ENCODE results near the gene SNRPE. TPM values are rescaled to one million over a fixed set of nuclear protein-coding genes. Genes with fewer than 3 reads are reported as not detected.
A peak's percentile ranks its signal among the peaks of the same experiment; 100 is the strongest.
"Not testable (repeated sequence)": the region's sequence is repeated elsewhere in the genome, so short reads cannot be mapped to it uniquely, and the experiment has no call there.

Gene SNRPE
- total RNA-seq: 10 to 100 TPM; 49.3 to 99.6 TPM
- polyA plus RNA-seq (ENCODE audit: insufficient read length in 2 of 2): 100 to 1,000 TPM; 132 to 141 TPM
- long read RNA-seq, donor 1, transcript SNRPE-206 (4 exons, 967 nt): minor isoform, 8 of 127 reads
- long read RNA-seq, donor 1, transcript SNRPE-202 (5 exons, 942 nt): major isoform, 104 of 127 reads
- long read RNA-seq, donor 1, transcript SNRPE-201 (3 exons, 355 nt): minor isoform, 5 of 127 reads
- long read RNA-seq, donor 1, partial matches to known transcripts: 0 of 127 reads
- long read RNA-seq, donor 1, other reads (novel, unspliced or antisense): 7 of 127 reads
- long read RNA-seq, donor 2, transcript SNRPE-202 (5 exons, 942 nt): major isoform, 47 of 55 reads
- long read RNA-seq, donor 2, partial matches to known transcripts: 0 of 55 reads
- long read RNA-seq, donor 2, other reads (novel, unspliced or antisense): 5 of 55 reads
- long read RNA-seq, donor 3, transcript SNRPE-202 (5 exons, 942 nt): major isoform, 67 of 74 reads
- long read RNA-seq, donor 3, partial matches to known transcripts: 0 of 74 reads
- long read RNA-seq, donor 3, other reads (novel, unspliced or antisense): 0 of 74 reads
- long read RNA-seq, donor 4, transcript SNRPE-205 (5 exons, 532 nt): minor isoform, 15 of 494 reads
- long read RNA-seq, donor 4, transcript SNRPE-201 (3 exons, 355 nt): minor isoform, 7 of 494 reads
- long read RNA-seq, donor 4, transcript SNRPE-206 (4 exons, 967 nt): minor isoform, 10 of 494 reads
- long read RNA-seq, donor 4, transcript SNRPE-202 (5 exons, 942 nt): major isoform, 428 of 494 reads
- long read RNA-seq, donor 4, partial matches to known transcripts: 5 of 494 reads
- long read RNA-seq, donor 4, other reads (novel, unspliced or antisense): 27 of 494 reads

GRCh38 chr1:203861379-203862184, at the start of gene SNRPE:
TSS of gene SNRPE (plus strand) at chr1:203861599. CDS start at chr1:203861660, 61 bp downstream.
- Histone ChIP-seq H3K27ac (ENCODE audit: low read depth, low read length) (peak within 1 kb of the TSS; percentile 69), H3K4me1 (ENCODE audit: control insufficient read depth, insufficient read depth, low read length) (peaks cover 12% of the 10 kb centered on the region), H3K9me3 (ENCODE audit: control insufficient read depth, insufficient read depth, low read length) (no peaks in the 10 kb centered on the region), H3K27me3 (ENCODE audit: control insufficient read depth, insufficient read depth, low read length) (no peaks in the 10 kb centered on the region), H3K36me3 (ENCODE audit: control insufficient read depth, insufficient read depth, low read length) (peaks cover 18% of the 10 kb centered on the region), H3K4me3 (ENCODE audit: low read depth, low read length) (peak within 1 kb of the TSS; percentile 97)
- under 1% methylated on average over 48 of the region's 48 CpGs for WGBS (ENCODE audit: insufficient coverage)
- DNase-seq (ENCODE audit: low read depth in 4 of 6, low spot score in 6 of 6): peak; percentile 90 to 99 (median 98)

GRCh38 chr1:203813581-203814341, 47.6 kb upstream of the SNRPE start:
- Histone ChIP-seq H3K9me3 (ENCODE audit: control insufficient read depth, insufficient read depth, low read length) (no peaks in the 10 kb centered on the region), H3K36me3 (ENCODE audit: control insufficient read depth, insufficient read depth, low read length) (peaks cover 28% of the 10 kb centered on the region), H3K4me3 (ENCODE audit: low read depth, low read length) (no peak overlapping the region), H3K27ac (ENCODE audit: low read depth, low read length) (no peak overlapping the region), H3K4me1 (ENCODE audit: control insufficient read depth, insufficient read depth, low read length) (no peaks in the 10 kb centered on the region), H3K27me3 (ENCODE audit: control insufficient read depth, insufficient read depth, low read length) (no peaks in the 10 kb centered on the region)
- WGBS (ENCODE audit: insufficient coverage): no CpG with 5 or more reads among the region's 2 CpGs
- no peak for DNase-seq (ENCODE audit: low read depth in 4 of 6, low spot score in 6 of 6)

- DNase-seq (ENCODE audit: low read depth in 4 of 6, low spot score in 6 of 6): no peak
- no peaks in the 10 kb centered on the region for H3K27me3 ChIP-seq (ENCODE audit: control insufficient read depth, insufficient read depth, low read length)
- no peak overlapping the region for H3K27ac ChIP-seq (ENCODE audit: low read depth, low read length)
- peaks cover 45% of the 10 kb centered on the region for H3K36me3 ChIP-seq (ENCODE audit: control insufficient read depth, insufficient read depth, low read length)
- H3K9me3 ChIP-seq (ENCODE audit: control insufficient read depth, insufficient read depth, low read length): no peaks in the 10 kb centered on the region
- H3K4me3 ChIP-seq (ENCODE audit: low read depth, low read length): no peak overlapping the region
- WGBS (ENCODE audit: insufficient coverage): 98% methylated on average over 5 of the region's 6 CpGs
- no peaks in the 10 kb centered on the region for H3K4me1 ChIP-seq (ENCODE audit: control insufficient read depth, insufficient read depth, low read length)
Observed at GRCh38 chr1:203818399-203818798, 43.0 kb upstream of the SNRPE start.

- Histone ChIP-seq H3K36me3 (ENCODE audit: control insufficient read depth, insufficient read depth, low read length) (peaks cover 48% of the 10 kb centered on the region), H3K27ac (ENCODE audit: low read depth, low read length) (no peak overlapping the region), H3K4me3 (ENCODE audit: low read depth, low read length) (no peak overlapping the region), H3K4me1 (ENCODE audit: control insufficient read depth, insufficient read depth, low read length) (no peaks in the 10 kb centered on the region), H3K9me3 (ENCODE audit: control insufficient read depth, insufficient read depth, low read length) (no peaks in the 10 kb centered on the region), H3K27me3 (ENCODE audit: control insufficient read depth, insufficient read depth, low read length) (no peaks in the 10 kb centered on the region)
- no peak for DNase-seq (ENCODE audit: low read depth in 4 of 6, low spot score in 6 of 6)
- 80% methylated on average over 1 of the region's 1 CpG for WGBS (ENCODE audit: insufficient coverage)
Observed at GRCh38 chr1:203823306-203823705, 38.1 kb upstream of the SNRPE start.

GRCh38 chr1:203826175-203826574, 35.2 kb upstream of the SNRPE start:
- Histone ChIP-seq H3K27me3 (ENCODE audit: control insufficient read depth, insufficient read depth, low read length) (no peaks in the 10 kb centered on the region), H3K9me3 (ENCODE audit: control insufficient read depth, insufficient read depth, low read length) (no peaks in the 10 kb centered on the region), H3K4me1 (ENCODE audit: control insufficient read depth, insufficient read depth, low read length) (no peaks in the 10 kb centered on the region), H3K36me3 (ENCODE audit: control insufficient read depth, insufficient read depth, low read length) (peaks cover 29% of the 10 kb centered on the region), H3K4me3 (ENCODE audit: low read depth, low read length) (no peak overlapping the region), H3K27ac (ENCODE audit: low read depth, low read length) (no peak overlapping the region)
- no peak for DNase-seq (ENCODE audit: low read depth in 4 of 6, low spot score in 6 of 6)
- no CpG with 5 or more reads among the region's 2 CpGs for WGBS (ENCODE audit: insufficient coverage)

- DNase-seq (ENCODE audit: low read depth in 4 of 6, low spot score in 6 of 6): no peak
- Histone ChIP-seq H3K36me3 (ENCODE audit: control insufficient read depth, insufficient read depth, low read length) (peaks cover 32% of the 10 kb centered on the region), H3K9me3 (ENCODE audit: control insufficient read depth, insufficient read depth, low read length) (no peaks in the 10 kb centered on the region), H3K27ac (ENCODE audit: low read depth, low read length) (no peak overlapping the region), H3K4me1 (ENCODE audit: control insufficient read depth, insufficient read depth, low read length) (no peaks in the 10 kb centered on the region), H3K4me3 (ENCODE audit: low read depth, low read length) (no peak overlapping the region), H3K27me3 (ENCODE audit: control insufficient read depth, insufficient read depth, low read length) (no peaks in the 10 kb centered on the region)
- WGBS (ENCODE audit: insufficient coverage): no CpG with 5 or more reads among the region's 5 CpGs
Observed at GRCh38 chr1:203828002-203828401, 33.4 kb upstream of the SNRPE start.

- no peaks in the 10 kb centered on the region for H3K4me1 ChIP-seq (ENCODE audit: control insufficient read depth, insufficient read depth, low read length)
- H3K27me3 ChIP-seq (ENCODE audit: control insufficient read depth, insufficient read depth, low read length): no peaks in the 10 kb centered on the region
- H3K36me3 ChIP-seq (ENCODE audit: control insufficient read depth, insufficient read depth, low read length): peaks cover 30% of the 10 kb centered on the region
- no peak overlapping the region for H3K4me3 ChIP-seq (ENCODE audit: low read depth, low read length)
- DNase-seq (ENCODE audit: low read depth in 4 of 6, low spot score in 6 of 6): no peak
- no peak overlapping the region for H3K27ac ChIP-seq (ENCODE audit: low read depth, low read length)
- WGBS (ENCODE audit: insufficient coverage): no CpG with 5 or more reads among the region's 1 CpG
- no peaks in the 10 kb centered on the region for H3K9me3 ChIP-seq (ENCODE audit: control insufficient read depth, insufficient read depth, low read length)
Observed at GRCh38 chr1:203828503-203828902, 32.9 kb upstream of the SNRPE start.

- not testable (repeated sequence) for H3K4me1 ChIP-seq (ENCODE audit: control insufficient read depth, insufficient read depth, low read length); DNase-seq (ENCODE audit: low read depth in 4 of 6, low spot score in 6 of 6); H3K9me3 ChIP-seq (ENCODE audit: control insufficient read depth, insufficient read depth, low read length); H3K27me3 ChIP-seq (ENCODE audit: control insufficient read depth, insufficient read depth, low read length); H3K4me3 ChIP-seq (ENCODE audit: low read depth, low read length); H3K27ac ChIP-seq (ENCODE audit: low read depth, low read length)
- WGBS (ENCODE audit: insufficient coverage): no CpG with 5 or more reads among the region's 5 CpGs
- H3K36me3 ChIP-seq (ENCODE audit: control insufficient read depth, insufficient read depth, low read length): peaks cover 29% of the 10 kb centered on the region
Observed at GRCh38 chr1:203829247-203829646, 32.2 kb upstream of the SNRPE start.

- Histone ChIP-seq H3K4me1 (ENCODE audit: control insufficient read depth, insufficient read depth, low read length) (no peaks in the 10 kb centered on the region), H3K27me3 (ENCODE audit: control insufficient read depth, insufficient read depth, low read length) (no peaks in the 10 kb centered on the region), H3K4me3 (ENCODE audit: low read depth, low read length) (no peak overlapping the region), H3K9me3 (ENCODE audit: control insufficient read depth, insufficient read depth, low read length) (no peaks in the 10 kb centered on the region), H3K27ac (ENCODE audit: low read depth, low read length) (no peak overlapping the region), H3K36me3 (ENCODE audit: control insufficient read depth, insufficient read depth, low read length) (peaks cover 55% of the 10 kb centered on the region)
- WGBS (ENCODE audit: insufficient coverage): 100% methylated on average over 1 of the region's 3 CpGs
- no peak for DNase-seq (ENCODE audit: low read depth in 4 of 6, low spot score in 6 of 6)
Observed at GRCh38 chr1:203835476-203835875, 25.9 kb upstream of the SNRPE start.

All from spinal cord (tissue), 10 donors.